GM21423 (cell line): ENCODE results near the gene ANKAR.
"Not testable (repeated sequence)": the region's sequence is repeated elsewhere in the genome, so short reads cannot be mapped to it uniquely, and the experiment has no call there.

Source experiments
- ATAC-seq: cut with Tn5 transposase; IDR thresholded peaks from one replicate; pipeline ENCODE4 v1.9.1; 2021; ENCODE audit warnings: mild to moderate bottlenecking, moderate library complexity; ENCODE audit not compliant: unreplicated experiment

ANKAR gene

GRCh38 chr2:189700681-189701080 is 26.2 kb downstream of the ANKAR start:
- ATAC-seq: no peak

GRCh38 chr2:189702071-189702470 is 27.6 kb downstream of the ANKAR start:
- ATAC-seq: no peak

- no peak for ATAC-seq
Observed at GRCh38 chr2:189709501-189710221, 35.2 kb downstream of the ANKAR start.

GRCh38 chr2:189717593-189717992 is 43.1 kb downstream of the ANKAR start:
- not testable (repeated sequence) for ATAC-seq

GRCh38 chr2:189719571-189719970 is 45.1 kb downstream of the ANKAR start:
- no peak for ATAC-seq

GRCh38 chr2:189723192-189723591 is 48.7 kb downstream of the ANKAR start:
- no peak for ATAC-seq
